HepG2 (cell line): Measurements from ENCODE around the gene NCBP2. TPM values are rescaled to one million over a fixed set of nuclear protein-coding genes. Genes with fewer than 3 reads are reported as not detected.

ENCODE experiments used
- ASH2L ChIP-seq: fragments of 300-600, 200-600 bp; sonication (generic); IDR thresholded peaks from 2 replicates; pipeline ENCODE4 v1.7.0; 2017; ENCODE audit warnings: low read depth, mild to moderate bottlenecking, moderate library complexity, mixed read lengths, low read length; ENCODE audit not compliant: insufficient read length
- BORCS8-MEF2B ChIP-seq: sonication (generic); formaldehyde crosslinking; IDR thresholded peaks from 2 replicates; pipeline ENCODE4 v1.8.0; 2022; ENCODE audit warnings: mild to moderate bottlenecking, missing genetic modification reagents
- GMEB1 ChIP-seq: sonication (generic); formaldehyde crosslinking; IDR thresholded peaks from 2 replicates; pipeline ENCODE4 v1.5.1; 2020; ENCODE audit warnings: missing genetic modification reagents, mild to moderate bottlenecking, borderline replicate concordance
- HNRNPL ChIP-seq: fragments of 200-400 bp; formaldehyde crosslinking; IDR thresholded peaks from 2 replicates; pipeline ENCODE4 v1.6.1; 2017; ENCODE audit warnings: mild to moderate bottlenecking, low read depth, low read length
- MLLT10 ChIP-seq: sonication (generic); formaldehyde crosslinking; IDR thresholded peaks from 2 replicates; pipeline ENCODE4 v1.4.0; 2020; ENCODE audit warnings: missing genetic modification reagents
- SPEN ChIP-seq: sonication (generic); formaldehyde crosslinking; IDR thresholded peaks from 2 replicates; pipeline ENCODE4 v1.5.1; 2020; ENCODE audit warnings: low read depth, mild to moderate bottlenecking, missing genetic modification reagents
- SRSF1 ChIP-seq: fragments of 200-400 bp; formaldehyde crosslinking; optimal IDR thresholded peaks from 2 replicates; pipeline ENCODE3; 2017; ENCODE audit warnings: mild to moderate bottlenecking, low read depth, low read length, moderate library complexity
- WIZ ChIP-seq: sonication (generic); formaldehyde crosslinking; IDR thresholded peaks from 2 replicates; pipeline ENCODE4 v1.5.1; 2020; ENCODE audit warnings: mild to moderate bottlenecking, missing genetic modification reagents
- ZNF337 ChIP-seq: sonication (generic); formaldehyde crosslinking; IDR thresholded peaks from 2 replicates; pipeline ENCODE4 v1.5.1; 2020; ENCODE audit warnings: missing genetic modification reagents, low read depth, mild to moderate bottlenecking, borderline replicate concordance
- ZNF550 ChIP-seq: sonication (generic); formaldehyde crosslinking; IDR thresholded peaks from 2 replicates; pipeline ENCODE4 v1.4.0; 2020; ENCODE audit warnings: mild to moderate bottlenecking, missing genetic modification reagents, borderline replicate concordance
- ZNF646 ChIP-seq: sonication (generic); formaldehyde crosslinking; IDR thresholded peaks from 2 replicates; pipeline ENCODE4 v1.9.0; 2021; ENCODE audit warnings: mild to moderate bottlenecking, missing genetic modification reagents
- ZNF776 ChIP-seq: sonication (generic); formaldehyde crosslinking; IDR thresholded peaks from 2 replicates; pipeline ENCODE4 v1.4.0; 2020; ENCODE audit warnings: mild to moderate bottlenecking, missing genetic modification reagents
- ZSCAN30 ChIP-seq: sonication (generic); formaldehyde crosslinking; IDR thresholded peaks from 2 replicates; pipeline ENCODE4 v1.5.0; 2020; ENCODE audit warnings: mild to moderate bottlenecking, missing genetic modification reagents
- polyA plus RNA-seq, 8 experiments: library from polyadenylated mRNA; depleted of rRNA in 3 of 8; stranded (reverse) in 7 of 8; unstranded in 1 of 8; fragments of >200 nt; fragmentation: Illumina TruSeq in 4 of 8; extraction: Trizol in 4 of 8; gene quantifications; 2 replicates each; pipeline versions ENCODE4 v1.2.1 to v1.2.3, GENCODE V29; 2011 to 2016; ENCODE audit warnings: low read depth in 4 of 8, missing spikeins in 1 of 8, mixed read lengths in 1 of 8; ENCODE audit not compliant: insufficient read depth in 1 of 8
- total RNA-seq, 5 experiments: library from RNA; depleted of rRNA; stranded (reverse); fragments of >200 nt; fragmentation: Illumina TruSeq; extraction: Trizol; gene quantifications; 2 replicates each; pipeline ENCODE4 v1.2.3, GENCODE V29; 2016; ENCODE audit warnings: low read depth in 1 of 5
- TF ChIP-seq, protein P1 (sequence below): sonication (generic); formaldehyde crosslinking; IDR thresholded peaks from 2 replicates; pipeline ENCODE4 v1.8.1; 2022; ENCODE audit warnings: mild to moderate bottlenecking, missing genetic modification reagents
- TF ChIP-seq, protein P2 (sequence below): sonication (generic); formaldehyde crosslinking; IDR thresholded peaks from 2 replicates; pipeline ENCODE4 v1.8.1; 2023; ENCODE audit warnings: mild to moderate bottlenecking, missing genetic modification reagents

NCBP2 gene
- total and polyA plus RNA-seq, 2 of the 13 experiments (the other 11 are each of a cell fraction or from before 2014, with no cell fraction given), result 58.7 to 95.5 TPM

DNA sequence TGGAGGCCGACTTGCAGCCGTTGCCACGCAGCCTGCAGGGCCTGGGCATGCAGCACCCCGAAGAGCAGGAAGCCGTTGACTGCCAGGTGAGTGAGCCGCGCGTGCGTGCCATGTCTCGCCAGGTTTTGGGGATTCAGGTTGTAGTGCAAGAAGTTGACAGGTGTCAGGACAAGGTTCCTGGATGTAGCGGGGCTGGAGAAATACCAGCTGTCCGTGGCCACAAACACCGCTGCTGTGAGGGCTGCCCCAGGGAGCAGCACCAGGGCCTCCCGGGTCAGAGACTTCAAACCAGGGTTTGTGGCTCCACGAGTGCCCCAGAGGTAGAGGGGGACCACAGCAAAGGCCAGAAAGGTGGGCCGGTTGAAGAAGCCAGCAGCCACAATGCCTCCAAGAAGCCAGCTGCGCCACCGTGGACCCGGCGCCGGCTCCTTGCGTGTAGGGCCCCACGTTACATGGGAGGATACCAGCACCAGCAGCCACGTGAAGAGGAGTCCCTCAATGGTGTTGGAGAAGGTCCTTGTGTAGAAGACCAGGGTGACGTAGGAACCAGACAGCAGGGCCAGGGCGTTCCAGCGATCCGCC is 5.6 kb upstream of the NCBP2 start (continued):
- no peak for TF ChIP-seq BORCS8-MEF2B (CRISPR knock-in tag)
- no peak for TF ChIP-seq ZNF646 (CRISPR knock-in tag)
- TF ChIP-seq, protein P1, sequence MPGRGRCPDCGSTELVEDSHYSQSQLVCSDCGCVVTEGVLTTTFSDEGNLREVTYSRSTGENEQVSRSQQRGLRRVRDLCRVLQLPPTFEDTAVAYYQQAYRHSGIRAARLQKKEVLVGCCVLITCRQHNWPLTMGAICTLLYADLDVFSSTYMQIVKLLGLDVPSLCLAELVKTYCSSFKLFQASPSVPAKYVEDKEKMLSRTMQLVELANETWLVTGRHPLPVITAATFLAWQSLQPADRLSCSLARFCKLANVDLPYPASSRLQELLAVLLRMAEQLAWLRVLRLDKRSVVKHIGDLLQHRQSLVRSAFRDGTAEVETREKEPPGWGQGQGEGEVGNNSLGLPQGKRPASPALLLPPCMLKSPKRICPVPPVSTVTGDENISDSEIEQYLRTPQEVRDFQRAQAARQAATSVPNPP (CRISPR knock-in tag), result no peak
- TF ChIP-seq, protein P2, sequence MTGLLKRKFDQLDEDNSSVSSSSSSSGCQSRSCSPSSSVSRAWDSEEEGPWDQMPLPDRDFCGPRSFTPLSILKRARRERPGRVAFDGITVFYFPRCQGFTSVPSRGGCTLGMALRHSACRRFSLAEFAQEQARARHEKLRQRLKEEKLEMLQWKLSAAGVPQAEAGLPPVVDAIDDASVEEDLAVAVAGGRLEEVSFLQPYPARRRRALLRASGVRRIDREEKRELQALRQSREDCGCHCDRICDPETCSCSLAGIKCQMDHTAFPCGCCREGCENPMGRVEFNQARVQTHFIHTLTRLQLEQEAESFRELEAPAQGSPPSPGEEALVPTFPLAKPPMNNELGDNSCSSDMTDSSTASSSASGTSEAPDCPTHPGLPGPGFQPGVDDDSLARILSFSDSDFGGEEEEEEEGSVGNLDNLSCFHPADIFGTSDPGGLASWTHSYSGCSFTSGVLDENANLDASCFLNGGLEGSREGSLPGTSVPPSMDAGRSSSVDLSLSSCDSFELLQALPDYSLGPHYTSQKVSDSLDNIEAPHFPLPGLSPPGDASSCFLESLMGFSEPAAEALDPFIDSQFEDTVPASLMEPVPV (CRISPR knock-in tag), result 0 out of 2 replicates have a peak, but pooled peaks have one; percentile 1
- peak; percentile 18 for TF ChIP-seq SRSF1
- peak; percentile 34 for TF ChIP-seq ZNF776
- no peak for TF ChIP-seq GMEB1
- no peak for TF ChIP-seq ZNF337 (CRISPR knock-in tag)
- TF ChIP-seq HNRNPL, result 0 out of 2 replicates have a peak, but pooled peaks have one; percentile 60
- no peak for TF ChIP-seq MLLT10 (CRISPR knock-in tag)
- TF ChIP-seq ZNF550 (CRISPR knock-in tag), result no peak
- TF ChIP-seq SPEN, result no peak
- TF ChIP-seq ZSCAN30, result no peak
- 0 out of 2 replicates have a peak, but pooled peaks have one; percentile 38 for TF ChIP-seq WIZ (CRISPR knock-in tag)
- TF ChIP-seq ASH2L, result peak; percentile 20
